ENCODE data around the gene TBX1. TPM values are rescaled to one million over a fixed set of nuclear protein-coding genes. Genes with fewer than 3 reads are reported as not detected.

TBX1 gene
- total and polyA plus RNA-seq, 10 of the 15 experiments (the other 5 are each of a cell fraction or from before 2014, with no cell fraction given), result not detected

- FAIRE-seq, result no peak
- Histone ChIP-seq H3K79me2 (ENCODE audit: control insufficient read depth, insufficient read depth, low read length) (no peaks in the 10 kb centered on the region), H3K27ac (ENCODE audit: control insufficient read depth, insufficient read depth) (no peak overlapping the region), H3K27me3 (replicated peaks in 1 of 2; ENCODE audit: control insufficient read depth in 2 of 2, insufficient read depth in 2 of 2, low read length in 1 of 2) (no peaks in the 10 kb centered on the region), H3K4me2 (ENCODE audit: control insufficient read depth, insufficient read depth) (no peak overlapping the region), H3K9me3 (replicated peaks; ENCODE audit: control insufficient read depth, insufficient read depth, low read length) (no peaks in the 10 kb centered on the region; the same call in 2 of the 3 replicates), H3K4me1 (ENCODE audit: control insufficient read depth, insufficient read depth, low read length) (no peaks in the 10 kb centered on the region), H2AFZ (ENCODE audit: control insufficient read depth, low read depth, low read length) (no peak overlapping the region), H3K4me3 (no peak overlapping the region), H4K20me1 (ENCODE audit: control insufficient read depth, insufficient read depth) (no peaks in the 10 kb centered on the region), H3K36me3 (ENCODE audit: control insufficient read depth in 2 of 2, insufficient read depth in 2 of 2, low read length in 1 of 2) (no peaks in the 10 kb centered on the region), H3K9ac (ENCODE audit: control insufficient read depth, insufficient read depth, low read length) (no peak overlapping the region)
- RAD21 ChIA-PET (ENCODE audit: unreplicated experiment), result no interaction called here
- SMC1A ChIA-PET (ENCODE audit: uncharacterized antibody, unreplicated experiment), result no interaction called here
- TF ChIP-seq EZH2 (IDR thresholded peaks at IDR 0.05; ENCODE audit: borderline replicate concordance, control insufficient read depth, low read depth, low read length), result no peak
- TF ChIP-seq SKIL (IDR thresholded peaks at IDR 0.05; ENCODE audit: low read depth, poor library complexity, severe bottlenecking), result no peak
- TF ChIP-seq GATAD2B (conservative IDR thresholded peaks at IDR 0.05; ENCODE audit: low read depth), result no peak
- no peak for TF ChIP-seq SRF (IDR thresholded peaks at IDR 0.05; ENCODE audit: low read depth in 2 of 2, low read length in 2 of 2)
- no peak for TF ChIP-seq TBL1XR1 (IDR thresholded peaks at IDR 0.05; ENCODE audit: low read depth, low read length)
- no peak for TF ChIP-seq MYB (IDR thresholded peaks at IDR 0.05; ENCODE audit: borderline replicate concordance, low read depth, low read length)
- TF ChIP-seq EP300 (IDR thresholded peaks at IDR 0.05; ENCODE audit: borderline replicate concordance in 1 of 2, control insufficient read depth in 1 of 2, low read depth in 2 of 2, low read length in 2 of 2), result no peak
- TF ChIP-seq CEBPB (IDR thresholded peaks at IDR 0.05; ENCODE audit: borderline replicate concordance in 1 of 2, low read depth in 2 of 2, low read length in 2 of 2), result no peak
- TF ChIP-seq NFYB (IDR thresholded peaks at IDR 0.05; ENCODE audit: insufficient read depth, low read depth, low read length), result no peak
- no peak for TF ChIP-seq CTCF (IDR thresholded peaks at IDR 0.05 in 2 of 3, conservative IDR thresholded peaks at IDR 0.05 in 1 of 3; ENCODE audit: control insufficient read depth in 2 of 3, extremely low read depth in 1 of 3, insufficient read depth in 1 of 3, low read depth in 3 of 3, low read length in 3 of 3)
- no peak for TF ChIP-seq POLR2AphosphoS2 (IDR thresholded peaks at IDR 0.05; ENCODE audit: low read depth, low read length)
- no peak for TF ChIP-seq POLR2AphosphoS5 (IDR thresholded peaks at IDR 0.05; ENCODE audit: low read length)
- no peak for TF ChIP-seq BRCA1 (IDR thresholded peaks at IDR 0.05; ENCODE audit: low read depth, low read length)
- intact Hi-C loops (cut with micrococcal nuclease; ENCODE audit: unreplicated experiment), result no loop called here
- no peak for DNase-seq (ENCODE audit: low read depth, low spot score)
- BruUV-seq (replicated peaks), result no TSS peak
- no peak for ATAC-seq
- in situ Hi-C loops (cut with MboI), result no loop called here
- CTCF ChIA-PET, result no interaction called here
- WGBS (ENCODE audit: insufficient coverage, insufficient replicate concordance, low lambda C conversion rate, missing lambda C conversion rate), result 80% methylated on average over 22 of the region's 24 CpGs
- POLR2A ChIA-PET, result no interaction called here
These were observed 36.8 kb downstream of the TBX1 start for GRCh38 chr22:19797086-19798002.
